Right atrium auricular region (tissue), 2 donors: ENCODE data around the gene FBLL1. TPM values are rescaled to one million over a fixed set of nuclear protein-coding genes. Genes with fewer than 3 reads are reported as not detected.

Source experiments
- DNase-seq: peaks from one replicate; pipeline ENCODE4 v3.0.0-alpha.2; 2019; ENCODE audit warnings: low spot score
- H3K27ac ChIP-seq, 2 donors: fragments of 200-600 bp; sonication (generic); 1 replicate in 1 of 2; 2 replicates in 1 of 2; pipeline ENCODE4 v1.5.1; 2016 to 2019
- H3K27me3 ChIP-seq, 2 donors: fragments of 200-600 bp; sonication (generic); one replicate each; pipeline versions ENCODE4 v1.5.1 to v1.6.0; 2017 to 2019
- H3K36me3 ChIP-seq: fragments of 200-600 bp; sonication (generic); one replicate; pipeline ENCODE4 v1.5.1; 2016
- H3K4me1 ChIP-seq, 2 donors: fragments of 200-600 bp; sonication (generic); one replicate each; pipeline versions ENCODE4 v1.5.1 to v1.6.0; 2017 to 2019
- H3K4me3 ChIP-seq, 2 donors: fragments of 200-600 bp; sonication (generic); 1 replicate in 1 of 2; 2 replicates in 1 of 2; pipeline ENCODE4 v1.5.1; 2017 to 2019; ENCODE audit warnings: mild to moderate bottlenecking in 1 of 2, moderate library complexity in 1 of 2
- H3K9me3 ChIP-seq, 2 donors: fragments of 200-600 bp; sonication (generic); one replicate each; pipeline ENCODE4 v1.5.1; 2019
- CTCF ChIP-seq, 2 donors: fragments of 200-600 bp; sonication (generic); IDR thresholded peaks; one replicate each; pipeline ENCODE4 v1.5.1; 2019; ENCODE audit warnings: antibody characterized with exemption in 2 of 2
- total RNA-seq, 2 donors: library from RNA; depleted of rRNA; stranded (reverse); fragments of >200 nt; gene quantifications; one replicate each; pipeline ENCODE4 v1.1.0, GENCODE V29; 2016

The FBLL1 gene
- total RNA-seq, 2 donors from 2014 or later = 0.43 TPM; not detected in 1

- no peak for TF ChIP-seq CTCF (IDR thresholded peaks at IDR 0.05)
- Histone ChIP-seq H3K27ac (no peak overlapping the region), H3K27me3 (no peaks in the 10 kb centered on the region), H3K9me3 (no peaks in the 10 kb centered on the region), H3K4me3 (no peak overlapping the region), H3K4me1 (peaks cover 0 to 38% of the 10 kb centered on the region in 2 donors), H3K36me3 (no peaks in the 10 kb centered on the region)
- no peak for DNase-seq
These were observed 46.6 kb downstream of the FBLL1 start for GRCh38 chr5:168575391-168576372.

- Histone ChIP-seq H3K4me3 (peak overlapping the region; percentile 87 to 94), H3K36me3 (no peaks in the 10 kb centered on the region), H3K27me3 (no peaks in the 10 kb centered on the region), H3K4me1 (peaks cover 0 to 30% of the 10 kb centered on the region in 2 donors), H3K9me3 (no peaks in the 10 kb centered on the region), H3K27ac (peak overlapping the region; percentile 98 to 99)
- TF ChIP-seq CTCF (IDR thresholded peaks at IDR 0.05) = no peak
- no peak for DNase-seq
These were observed 48.9 kb downstream of the FBLL1 start for GRCh38 chr5:168578006-168578405.

GRCh38 chr5:168578538-168579487 is 49.7 kb downstream of the FBLL1 start, which contains the start of gene PANK3:
PANK3 (minus strand) TSS chr5:168579368; CDS start chr5:168579283, 85 bp downstream.
- Histone ChIP-seq H3K36me3 (no peaks in the 10 kb centered on the region), H3K4me1 (peaks cover 0 to 30% of the 10 kb centered on the region in 2 donors), H3K4me3 (peak within 1 kb of the TSS; percentile 87 to 94), H3K27ac (peak within 1 kb of the TSS; percentile 98 to 99), H3K27me3 (no peaks in the 10 kb centered on the region), H3K9me3 (no peaks in the 10 kb centered on the region)
- no peak for TF ChIP-seq CTCF (IDR thresholded peaks at IDR 0.05)
- DNase-seq = peak; percentile 60

- Histone ChIP-seq H3K4me3 (peak overlapping the region; percentile 87 to 94), H3K27me3 (no peaks in the 10 kb centered on the region)
These were observed 50.6 kb downstream of the FBLL1 start for GRCh38 chr5:168579488-168580226.

More at GRCh38 chr5:168579488-168580226, 50.6 kb downstream of the FBLL1 start:
- Histone ChIP-seq H3K4me1 (peaks cover 0 to 30% of the 10 kb centered on the region in 2 donors), H3K9me3 (no peaks in the 10 kb centered on the region), H3K36me3 (no peaks in the 10 kb centered on the region), H3K27ac (peak overlapping the region; percentile 98 to 99)
- TF ChIP-seq CTCF (IDR thresholded peaks at IDR 0.05) = no peak
- DNase-seq = peak; percentile 99
